Mononuclear cell (primary cell): ENCODE results near the gene SLC46A1. TPM values are rescaled to one million over a fixed set of nuclear protein-coding genes. Genes with fewer than 3 reads are reported as not detected.

ENCODE experiments used
- H3K27me3 ChIP-seq: 2 replicates; pipeline ENCODE4 v1.6.0; 2011; ENCODE audit warnings: low read length, control low read depth; ENCODE audit not compliant: insufficient read depth
- H3K4me1 ChIP-seq: 2 replicates; pipeline ENCODE4 v1.5.1; 2011; ENCODE audit warnings: mild to moderate bottlenecking, low read length, control low read depth; ENCODE audit not compliant: insufficient read depth
- H3K4me3 ChIP-seq: 2 replicates; pipeline ENCODE4 v1.5.1; 2011; ENCODE audit warnings: mild to moderate bottlenecking, low read length, moderate library complexity
- H3K9me3 ChIP-seq: 2 replicates; pipeline ENCODE4 v1.5.1; 2011; ENCODE audit warnings: low read depth, mild to moderate bottlenecking, control low read depth, low read length
- total RNA-seq: library from RNA; depleted of rRNA; stranded (reverse); fragments of >200 nt; gene quantifications from one replicate; pipeline ENCODE4 v1.2.3, GENCODE V29; 2012

The SLC46A1 gene
- total RNA-seq, 1 donor: 0.42 TPM

DNA sequence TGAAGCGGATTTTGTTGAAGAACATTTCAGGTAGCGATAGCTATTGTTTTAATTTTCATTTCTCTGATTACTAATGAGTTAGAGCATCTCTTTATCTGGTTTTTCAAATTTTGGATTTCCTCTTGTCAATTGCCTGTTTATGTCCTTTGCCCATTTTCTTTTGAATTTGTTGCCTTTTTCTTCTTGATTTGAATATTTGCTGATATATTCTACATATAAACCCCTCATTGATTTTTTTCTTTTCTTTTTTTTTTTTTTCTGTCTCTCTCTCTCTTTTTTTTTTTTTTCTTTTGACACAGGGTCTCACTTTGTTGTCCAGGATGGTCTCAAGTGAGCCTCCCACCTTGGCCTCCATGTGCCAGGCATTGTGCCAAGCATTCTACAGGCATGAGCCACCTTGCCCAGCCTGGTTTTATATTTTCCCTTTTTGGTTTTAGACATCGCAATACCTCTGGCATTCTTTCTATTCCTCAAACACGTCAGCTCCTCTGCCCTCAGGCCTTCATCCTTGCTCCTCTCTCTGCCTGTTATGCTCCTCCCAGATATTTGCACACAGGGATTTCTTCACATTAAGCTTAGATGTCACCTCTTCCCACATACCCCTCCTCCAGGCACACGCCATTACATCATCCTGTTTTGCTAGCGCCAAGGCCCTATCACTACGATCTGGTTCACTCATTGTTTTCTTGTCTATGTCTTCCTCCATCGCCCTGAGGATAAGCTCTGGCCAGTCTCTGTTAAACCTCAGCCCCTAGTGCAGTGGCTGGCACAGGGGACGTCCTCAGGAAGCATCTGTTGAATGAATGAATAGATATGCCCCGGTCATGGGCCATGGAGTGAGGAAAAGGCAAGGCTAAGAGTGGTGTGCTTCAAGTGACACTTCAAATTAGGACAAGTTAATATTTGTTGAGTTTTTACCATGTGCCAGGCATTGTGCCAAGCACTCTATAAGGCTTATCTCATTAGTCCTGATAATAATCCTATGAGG is 25.9 kb downstream of the SLC46A1 start:
- Histone ChIP-seq H3K27me3 (peaks cover 8% of the 10 kb centered on the region), H3K9me3 (no peaks in the 10 kb centered on the region), H3K4me3 (no peak overlapping the region)

DNA sequence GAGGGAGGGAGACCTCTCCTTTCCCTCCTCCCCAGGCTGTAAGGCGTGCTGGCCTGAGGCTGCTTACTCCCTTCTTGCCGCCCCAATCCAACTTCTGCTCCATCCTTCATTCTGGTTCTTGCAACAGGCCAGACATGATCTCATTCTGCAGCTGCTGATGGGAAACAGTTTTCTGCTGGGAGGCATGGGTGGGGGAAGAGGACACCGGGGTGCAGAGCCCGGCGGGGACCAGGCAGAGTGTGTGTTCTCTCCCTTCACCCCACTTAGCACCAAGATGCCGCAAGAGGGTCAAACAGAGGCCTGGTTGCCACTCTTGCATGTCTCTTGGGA is 33.1 kb downstream of the SLC46A1 start:
- H3K4me3 ChIP-seq: no peak overlapping the region
- H3K9me3 ChIP-seq: no peaks in the 10 kb centered on the region
- peaks cover 22% of the 10 kb centered on the region for H3K4me1 ChIP-seq
- H3K27me3 ChIP-seq: peaks cover 12% of the 10 kb centered on the region

More for the DNA sequence above, 25.9 kb downstream of the SLC46A1 start:
- H3K4me1 ChIP-seq: peaks cover 22% of the 10 kb centered on the region

DNA sequence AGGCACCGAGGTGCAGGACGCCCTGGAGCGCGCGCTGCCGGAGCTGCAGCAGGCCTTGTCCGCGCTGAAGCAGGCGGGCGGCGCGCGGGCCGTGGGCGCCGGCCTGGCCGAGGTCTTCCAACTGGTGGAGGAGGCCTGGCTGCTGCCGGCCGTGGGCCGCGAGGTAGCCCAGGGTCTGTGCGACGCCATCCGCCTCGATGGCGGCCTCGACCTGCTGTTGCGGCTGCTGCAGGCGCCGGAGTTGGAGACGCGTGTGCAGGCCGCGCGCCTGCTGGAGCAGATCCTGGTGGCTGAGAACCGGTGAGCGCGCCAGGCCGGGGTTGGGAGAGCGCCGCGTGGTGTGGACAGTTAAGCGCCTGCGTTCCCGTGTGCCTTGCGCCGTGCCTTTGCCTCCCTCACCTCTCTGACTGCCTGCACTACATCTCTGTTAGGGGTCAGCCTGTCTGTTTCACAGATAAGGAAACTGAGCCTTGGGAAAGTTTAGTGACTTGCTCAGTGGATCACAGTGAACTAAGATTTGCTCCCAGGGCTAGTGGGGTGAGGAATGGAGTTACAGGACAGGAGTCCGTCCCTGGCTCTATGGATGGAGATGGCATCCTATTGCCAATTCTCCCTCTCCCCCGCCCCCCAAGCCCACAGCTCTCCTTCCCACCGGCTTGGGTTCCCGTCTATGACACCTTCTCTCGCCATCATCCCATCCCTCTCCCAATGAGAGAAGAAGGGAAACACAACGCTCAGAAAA is 33.6 kb downstream of the SLC46A1 start:
- H3K4me3 ChIP-seq: peak overlapping the region; percentile 45
- H3K27me3 ChIP-seq: peaks cover 12% of the 10 kb centered on the region
- H3K4me1 ChIP-seq: peaks cover 22% of the 10 kb centered on the region
- H3K9me3 ChIP-seq: no peaks in the 10 kb centered on the region

DNA sequence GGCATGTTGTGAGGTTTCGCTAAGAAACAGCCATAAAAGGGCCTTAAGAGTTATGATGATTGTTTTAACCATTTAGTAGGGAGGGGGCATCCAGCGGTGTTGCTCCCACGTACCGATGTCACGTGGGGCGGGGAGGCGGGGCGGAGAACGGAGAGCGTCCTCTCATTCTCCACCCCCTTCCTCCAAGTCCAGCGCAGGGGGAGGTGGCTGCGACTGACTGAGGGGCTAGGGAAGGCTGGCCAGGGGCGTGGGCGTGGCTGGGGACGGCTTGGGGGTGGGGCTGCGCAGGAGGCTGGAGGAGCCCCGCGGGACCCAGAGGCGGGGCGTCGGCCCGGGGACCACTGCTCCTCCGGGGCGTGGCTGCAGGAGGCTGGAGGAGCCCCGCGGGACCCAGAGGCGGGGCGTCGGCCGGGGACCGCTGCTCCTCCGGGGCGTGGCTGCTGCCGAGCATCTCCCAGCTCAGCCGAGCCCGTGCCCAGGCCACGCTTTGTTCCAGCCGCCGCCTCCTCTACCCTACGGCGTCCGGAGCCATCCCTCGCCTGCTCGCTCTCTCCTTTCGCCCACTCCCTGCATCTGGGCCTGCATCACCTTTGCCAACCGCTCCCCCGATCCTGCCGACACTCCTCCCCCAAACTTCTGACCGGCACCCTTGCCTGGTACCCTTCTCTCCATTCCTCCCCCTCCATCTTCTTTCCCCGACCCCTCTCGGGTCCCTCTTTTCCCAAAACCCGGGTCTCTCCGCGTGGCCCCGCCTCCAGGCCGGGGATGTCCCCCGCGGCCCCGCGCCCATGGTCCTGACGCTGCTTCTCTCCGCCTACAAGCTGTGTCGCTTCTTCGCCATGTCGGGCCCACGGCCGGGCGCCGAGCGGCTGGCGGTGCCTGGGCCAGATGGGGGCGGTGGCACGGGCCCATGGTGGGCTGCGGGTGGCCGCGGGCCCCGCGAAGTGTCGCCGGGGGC is 34.5 kb downstream of the SLC46A1 start, which contains the start of gene SARM1:
Gene SARM1 (plus strand): TSS at position 450 of the 958 bp plus-strand sequence. CDS start 339 bp downstream, at position 789.
- Histone ChIP-seq H3K4me3 (peak within 1 kb of the TSS; percentile 45), H3K27me3 (peaks cover 12% of the 10 kb centered on the region), H3K9me3 (no peaks in the 10 kb centered on the region), H3K4me1 (peaks cover 22% of the 10 kb centered on the region)

DNA sequence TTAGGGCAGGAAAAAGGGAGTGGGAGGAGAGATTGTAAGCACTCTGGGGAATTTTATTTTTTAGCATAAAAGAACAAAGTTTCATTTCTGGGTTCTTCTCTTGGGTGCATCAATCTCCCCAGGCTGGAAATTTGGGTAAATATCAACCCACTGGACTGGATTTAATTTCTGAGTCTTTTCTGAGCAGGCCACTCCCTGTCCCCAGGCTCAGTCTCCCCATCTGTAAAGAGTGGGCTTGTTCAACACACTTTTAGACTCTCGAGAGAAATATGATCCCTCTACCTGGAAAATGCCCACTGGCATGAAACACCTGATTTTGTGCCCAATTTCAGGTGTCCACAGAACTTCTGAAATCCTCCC is 35.3 kb downstream of the SLC46A1 start:
- Histone ChIP-seq H3K4me1 (peaks cover 22% of the 10 kb centered on the region), H3K9me3 (no peaks in the 10 kb centered on the region), H3K4me3 (no peak overlapping the region), H3K27me3 (peaks cover 12% of the 10 kb centered on the region)

DNA sequence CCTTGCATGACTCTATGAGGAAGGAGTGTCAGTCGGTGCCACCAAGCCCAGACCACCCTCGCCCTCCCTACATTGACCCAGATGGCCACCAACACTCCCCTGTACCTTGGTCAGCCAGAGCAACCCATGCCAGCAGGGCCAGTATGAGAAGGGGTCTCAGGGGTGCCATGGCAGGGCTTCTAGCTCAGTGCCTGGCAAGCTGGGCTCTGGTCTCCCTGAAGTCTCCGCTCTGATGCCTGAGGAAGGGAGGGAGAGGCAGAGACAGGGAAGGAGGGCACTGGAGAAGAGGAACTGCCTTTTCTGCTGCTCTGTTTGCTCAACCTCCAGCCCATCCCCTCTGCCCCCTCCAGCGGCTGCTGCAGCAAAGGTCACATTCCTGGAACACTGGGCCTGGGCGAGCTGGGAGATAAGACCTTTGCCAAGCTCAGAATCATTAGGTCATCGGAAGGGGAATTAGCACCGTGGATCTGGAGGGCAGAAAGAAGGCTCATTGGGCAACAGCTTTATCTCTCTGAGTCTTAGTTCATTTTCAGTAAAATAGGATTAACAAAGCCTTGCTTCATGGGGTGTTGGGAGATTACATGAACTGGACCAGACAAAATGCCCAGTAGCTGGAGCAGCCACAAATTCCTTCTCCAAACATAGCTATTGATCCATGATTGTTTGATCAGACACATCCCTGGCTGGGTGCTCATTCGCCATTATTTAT is 35.8 kb downstream of the SLC46A1 start, which contains the start of gene VTN:
Gene VTN (minus strand): TSS at position 273 of the 709 bp plus-strand sequence. CDS start 104 bp downstream, at position 169.
- Histone ChIP-seq H3K4me3 (no peak within 1 kb of the TSS), H3K4me1 (peaks cover 22% of the 10 kb centered on the region), H3K9me3 (no peaks in the 10 kb centered on the region), H3K27me3 (peaks cover 12% of the 10 kb centered on the region)

DNA sequence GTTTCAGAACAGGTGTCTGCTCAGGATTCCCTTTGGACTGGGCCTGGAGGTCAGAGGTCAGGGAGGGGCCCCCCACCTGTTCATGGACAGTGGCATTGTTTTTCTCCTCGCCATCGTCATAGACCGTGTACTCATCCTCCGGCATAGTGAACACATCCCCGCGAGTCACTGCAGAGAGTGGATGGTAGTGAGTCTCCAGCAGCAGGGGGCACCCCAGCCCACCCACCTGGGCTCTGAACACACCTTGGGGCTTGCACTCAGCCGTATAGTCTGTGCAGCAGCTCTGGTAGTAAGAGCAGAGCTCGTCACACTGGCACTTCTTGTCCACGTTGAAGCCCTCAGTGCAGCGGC is 36.4 kb downstream of the SLC46A1 start:
- Histone ChIP-seq H3K9me3 (no peaks in the 10 kb centered on the region), H3K4me3 (no peak overlapping the region), H3K4me1 (peaks cover 22% of the 10 kb centered on the region), H3K27me3 (peaks cover 12% of the 10 kb centered on the region)

DNA sequence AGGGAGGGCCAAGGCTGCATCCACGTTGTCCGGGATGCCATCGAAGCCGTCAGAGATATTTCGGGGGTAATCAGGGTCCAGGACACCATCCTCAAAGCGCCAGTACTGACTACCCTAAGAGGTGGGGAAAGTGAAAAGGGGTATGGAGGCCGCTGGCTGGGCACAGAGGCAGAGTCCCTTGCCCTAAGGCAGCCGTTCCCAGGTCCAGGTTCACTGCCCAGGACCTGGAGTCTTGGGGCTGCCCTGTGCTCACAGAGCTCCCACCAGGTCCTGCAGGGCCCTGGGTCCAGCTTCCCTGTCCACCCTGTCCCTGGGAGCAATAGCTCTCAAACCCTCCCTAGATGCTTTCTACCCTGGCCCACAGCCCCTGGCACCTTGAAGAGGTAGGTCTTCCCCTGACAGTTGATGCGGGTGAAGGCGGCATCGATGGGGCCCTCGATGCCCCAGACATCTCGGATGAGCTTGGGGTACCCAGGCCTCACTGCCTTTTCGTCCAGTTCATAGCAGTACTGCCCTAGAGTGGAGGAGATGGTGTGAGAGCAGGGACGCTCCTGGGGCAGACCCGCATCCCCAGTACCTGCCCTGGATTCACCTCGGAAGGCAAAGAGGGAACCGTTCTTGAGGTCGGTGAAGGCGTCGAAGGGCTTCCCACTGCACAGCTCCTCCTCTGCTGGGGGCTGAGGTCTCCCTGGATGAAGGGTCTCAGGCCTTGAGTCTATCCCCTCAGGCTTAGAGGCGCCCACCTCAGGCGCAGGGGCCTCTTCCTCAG is 36.9 kb downstream of the SLC46A1 start:
- Histone ChIP-seq H3K27me3 (peaks cover 12% of the 10 kb centered on the region), H3K4me1 (peaks cover 22% of the 10 kb centered on the region), H3K9me3 (no peaks in the 10 kb centered on the region), H3K4me3 (no peak overlapping the region)

DNA sequence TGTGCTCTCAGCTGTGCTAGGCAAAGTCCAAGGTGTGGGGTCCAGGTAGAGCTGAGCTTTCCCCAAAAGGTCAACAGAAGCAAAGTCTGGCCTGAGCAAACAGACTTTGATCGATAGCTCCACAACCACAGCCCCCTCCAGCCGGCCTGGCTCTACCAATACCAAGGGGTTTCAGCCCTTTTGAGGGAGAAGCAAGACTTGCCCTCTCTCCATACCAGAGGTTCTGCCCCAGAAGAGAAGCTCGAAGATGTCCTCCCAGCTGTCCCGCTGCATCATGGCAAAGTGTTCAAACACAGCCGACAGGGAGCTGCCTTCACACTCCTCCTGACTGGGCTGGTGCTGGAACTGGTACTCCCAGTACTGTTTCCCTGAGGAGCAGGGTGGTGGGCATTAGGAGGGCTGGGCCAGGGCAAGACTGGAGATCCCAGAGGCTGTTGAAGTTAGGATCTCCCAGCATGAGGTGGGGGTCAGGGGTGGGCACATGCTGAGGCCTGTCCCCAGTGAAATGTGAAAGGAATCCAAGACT is 37.6 kb downstream of the SLC46A1 start:
- Histone ChIP-seq H3K27me3 (peaks cover 11% of the 10 kb centered on the region), H3K4me3 (no peak overlapping the region), H3K9me3 (no peaks in the 10 kb centered on the region), H3K4me1 (peaks cover 21% of the 10 kb centered on the region)

DNA sequence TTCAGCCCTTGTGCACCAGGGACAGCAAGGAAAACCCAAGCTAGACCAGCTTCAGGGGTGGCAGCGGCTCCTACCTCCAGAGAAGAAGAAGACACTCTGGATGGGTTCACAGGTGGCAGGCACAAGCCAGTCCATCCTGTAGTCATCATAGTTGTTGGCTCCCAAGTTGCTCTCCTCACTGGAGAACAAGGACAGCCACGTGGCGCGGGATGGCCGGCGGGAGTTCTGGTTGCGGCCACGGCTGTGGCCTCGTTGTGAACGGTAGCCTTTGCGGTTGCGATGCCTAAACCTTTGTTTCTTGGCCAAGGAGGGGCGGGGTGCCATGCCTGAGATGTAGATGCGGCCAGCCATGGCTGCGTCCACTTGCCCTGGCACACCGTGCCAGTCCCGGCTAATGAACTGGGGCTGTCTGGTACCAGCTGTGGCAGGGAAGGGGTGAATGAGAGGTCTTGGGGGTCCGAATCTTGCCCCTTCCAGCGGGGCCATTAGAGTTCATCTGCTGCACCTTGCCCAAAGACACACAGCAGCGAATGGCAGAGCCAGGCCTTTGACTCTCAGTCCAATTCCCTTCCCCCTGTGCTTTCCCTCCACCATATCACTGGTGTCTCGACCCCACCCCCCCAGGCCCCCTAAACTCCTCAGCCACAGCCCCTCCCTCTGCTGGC is 38.2 kb downstream of the SLC46A1 start:
- H3K4me1 ChIP-seq: peaks cover 15% of the 10 kb centered on the region
- no peaks in the 10 kb centered on the region for H3K9me3 ChIP-seq
- peaks cover 5% of the 10 kb centered on the region for H3K27me3 ChIP-seq
- H3K4me3 ChIP-seq: no peak overlapping the region

DNA sequence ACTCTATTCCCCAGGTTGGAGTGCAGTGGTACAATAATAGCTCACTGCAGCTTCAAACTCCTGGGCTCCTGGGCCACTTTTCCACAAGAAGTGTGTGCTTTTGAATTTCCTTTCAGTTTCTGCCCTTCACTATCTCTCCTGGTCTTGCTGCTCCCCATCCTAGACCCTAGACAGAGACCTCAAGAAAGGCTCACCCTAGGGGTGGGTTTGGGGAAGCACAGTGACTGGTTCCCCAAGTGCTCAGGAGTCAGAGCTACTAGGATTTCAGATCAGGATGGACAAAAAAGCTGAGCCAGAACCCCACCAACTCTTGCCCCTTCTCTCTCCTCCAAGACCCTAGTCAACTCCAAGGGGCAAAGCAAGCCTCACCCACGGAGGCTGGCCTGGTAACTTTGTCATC is 39.4 kb downstream of the SLC46A1 start:
- Histone ChIP-seq H3K4me1 (peaks cover 3% of the 10 kb centered on the region), H3K4me3 (no peak overlapping the region), H3K9me3 (no peaks in the 10 kb centered on the region), H3K27me3 (no peaks in the 10 kb centered on the region)

DNA sequence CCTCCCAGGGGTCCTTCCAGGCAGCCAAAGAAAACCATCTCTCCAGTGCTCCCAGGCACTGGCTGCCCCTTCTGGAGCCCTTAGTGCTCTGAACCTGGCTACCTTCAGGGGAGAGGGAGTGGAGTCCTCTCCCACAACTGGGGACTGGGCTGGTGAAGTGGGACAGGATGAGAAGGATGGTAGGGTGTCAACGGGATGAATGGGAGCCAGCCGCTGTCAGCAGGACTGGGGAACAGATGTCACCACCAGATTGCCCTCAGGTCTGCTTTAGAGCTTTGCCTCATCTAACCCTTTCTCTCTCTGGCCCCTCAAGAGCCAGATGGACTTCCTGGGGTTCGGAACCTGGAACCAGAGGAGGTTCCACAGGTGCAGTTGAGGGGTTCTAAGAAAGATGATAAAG is 40.5 kb downstream of the SLC46A1 start:
- no peaks in the 10 kb centered on the region for H3K4me1 ChIP-seq
- no peak overlapping the region for H3K4me3 ChIP-seq
- no peaks in the 10 kb centered on the region for H3K9me3 ChIP-seq
- no peaks in the 10 kb centered on the region for H3K27me3 ChIP-seq
